Measurements from ENCODE around the gene AATK.
A peak's percentile ranks its signal among the peaks of the same experiment; 100 is the strongest.

The AATK gene

DNA sequence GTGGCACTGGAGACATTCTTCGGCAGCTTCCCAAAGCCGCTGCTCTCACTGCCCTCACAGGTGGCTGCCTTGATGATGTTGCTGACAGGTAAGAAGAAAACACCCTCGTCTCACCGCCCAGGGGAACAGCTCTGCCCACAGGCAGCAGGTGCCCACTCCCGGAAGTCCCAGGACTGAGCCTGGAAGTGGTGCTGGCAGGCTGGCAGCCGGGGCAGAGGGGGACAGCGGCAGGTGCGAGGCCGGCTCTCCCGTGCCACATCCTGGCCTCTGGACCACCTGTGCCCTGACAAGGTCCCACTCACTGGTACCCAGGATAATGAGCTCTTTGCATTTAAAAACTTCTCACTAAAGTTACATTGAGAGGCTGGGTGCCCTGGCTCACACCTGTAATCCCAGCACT is 36.3 kb upstream of the AATK start:
- no peak for FAIRE-seq
- TF ChIP-seq POLR2A (IDR thresholded peaks at IDR 0.05; ENCODE audit: low read depth, low read length) (no peak), POLR2AphosphoS5 (IDR thresholded peaks at IDR 0.05; ENCODE audit: low read depth, low read length) (no peak), TAF1 (IDR thresholded peaks at IDR 0.05; ENCODE audit: borderline replicate concordance, low read depth, low read length) (no peak)

DNA sequence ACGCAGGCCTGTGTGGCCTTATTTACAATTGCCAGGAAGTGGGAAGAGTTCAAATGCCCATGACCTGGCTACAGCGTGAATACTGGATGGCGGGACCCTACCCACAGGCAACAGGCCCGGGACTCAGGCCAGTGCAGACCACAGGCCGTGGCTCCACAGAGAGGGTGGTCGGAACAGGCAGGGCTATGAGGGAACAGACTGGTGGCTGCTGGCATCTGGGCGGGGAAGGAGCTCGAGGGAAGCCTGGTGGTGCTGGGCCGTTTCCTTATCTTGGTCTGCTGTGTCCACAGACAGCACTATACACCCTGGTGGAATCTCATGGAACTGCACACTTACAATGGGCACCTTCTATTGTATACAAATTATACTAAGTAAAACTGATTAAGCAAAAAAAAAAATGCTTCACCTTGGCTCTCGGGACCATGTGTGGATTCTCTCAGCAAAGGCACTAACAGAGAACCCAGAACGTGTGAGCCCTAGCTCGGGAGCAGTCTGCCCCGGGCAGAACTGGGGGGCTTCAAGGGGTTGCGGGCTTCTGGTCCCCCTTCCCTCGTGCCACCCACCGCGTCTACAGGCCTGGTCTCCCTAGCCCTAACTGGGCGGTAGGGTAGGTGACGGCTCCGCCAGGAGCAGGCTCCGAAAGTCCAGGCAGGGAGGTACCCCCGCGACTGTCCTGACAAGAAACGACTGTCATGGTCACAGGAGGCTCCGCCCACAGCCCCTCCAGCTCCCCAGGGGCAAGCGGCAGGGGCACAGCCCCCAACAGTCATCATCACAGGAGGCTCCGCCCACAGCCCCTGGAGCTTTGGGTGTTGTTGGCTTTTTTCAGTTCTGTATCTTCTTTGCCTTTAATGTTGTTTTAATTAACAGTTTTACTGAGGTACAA is 34.9 kb upstream of the AATK start:
- TF ChIP-seq TAF1 (IDR thresholded peaks at IDR 0.05; ENCODE audit: borderline replicate concordance, low read depth, low read length), result no peak
- TF ChIP-seq POLR2AphosphoS5 (IDR thresholded peaks at IDR 0.05; ENCODE audit: low read depth, low read length), result no peak
- no peak for TF ChIP-seq POLR2A (IDR thresholded peaks at IDR 0.05; ENCODE audit: low read depth, low read length)
- FAIRE-seq, result peak; percentile 24
- peak; percentile 62 for DNase-seq (ENCODE audit: insufficient read length)

More for the DNA sequence above, 36.3 kb upstream of the AATK start:
- DNase-seq (ENCODE audit: insufficient read length), result no peak

DNA sequence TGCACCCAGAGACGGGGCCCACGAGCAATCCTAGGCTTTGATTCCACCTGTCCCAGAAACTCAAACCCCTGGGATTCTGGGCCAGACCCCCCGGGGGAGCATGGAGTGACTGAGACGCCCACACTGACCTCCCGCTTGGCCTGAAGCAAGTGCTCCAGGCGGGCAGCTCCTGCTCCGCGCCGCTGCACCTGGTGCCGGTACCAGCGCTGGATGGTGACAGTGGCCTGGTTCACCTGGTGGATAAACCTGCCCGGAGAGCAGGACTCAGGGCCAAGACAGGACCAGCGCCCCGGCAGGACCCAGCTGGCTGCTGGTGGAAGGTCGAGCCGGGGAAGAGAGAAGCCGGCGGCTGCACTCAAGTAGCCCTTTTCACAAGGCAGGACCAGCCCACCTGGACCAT is 34.2 kb upstream of the AATK start:
- no peak for FAIRE-seq
- TF ChIP-seq POLR2A (IDR thresholded peaks at IDR 0.05; ENCODE audit: low read depth, low read length), result no peak
- no peak for TF ChIP-seq TAF1 (IDR thresholded peaks at IDR 0.05; ENCODE audit: borderline replicate concordance, low read depth, low read length)
- no peak for TF ChIP-seq POLR2AphosphoS5 (IDR thresholded peaks at IDR 0.05; ENCODE audit: low read depth, low read length)
- no peak for DNase-seq (ENCODE audit: insufficient read length)

DNA sequence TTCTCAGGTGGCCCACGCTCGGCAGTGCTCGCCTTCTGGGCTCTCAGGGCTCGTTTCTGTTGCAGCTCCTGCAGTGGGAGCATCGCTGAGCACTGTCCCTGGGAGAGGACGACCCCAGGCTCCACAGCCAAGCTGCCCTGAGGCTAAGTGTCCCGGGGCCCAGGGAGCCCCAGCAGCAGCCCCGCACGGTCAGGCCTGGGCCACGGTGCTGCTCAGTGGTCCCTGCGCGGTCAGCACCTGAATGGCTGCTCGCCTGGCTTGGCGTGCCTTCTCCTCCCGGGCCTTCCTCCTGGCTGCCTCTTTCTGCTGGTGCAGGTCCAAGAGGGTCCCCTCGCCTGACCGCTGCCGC is 33.4 kb upstream of the AATK start:
- no peak for TF ChIP-seq POLR2AphosphoS5 (IDR thresholded peaks at IDR 0.05; ENCODE audit: low read depth, low read length)
- no peak for TF ChIP-seq TAF1 (IDR thresholded peaks at IDR 0.05; ENCODE audit: borderline replicate concordance, low read depth, low read length)
- FAIRE-seq (no peak), DNase-seq (ENCODE audit: insufficient read length) (no peak)

DNA sequence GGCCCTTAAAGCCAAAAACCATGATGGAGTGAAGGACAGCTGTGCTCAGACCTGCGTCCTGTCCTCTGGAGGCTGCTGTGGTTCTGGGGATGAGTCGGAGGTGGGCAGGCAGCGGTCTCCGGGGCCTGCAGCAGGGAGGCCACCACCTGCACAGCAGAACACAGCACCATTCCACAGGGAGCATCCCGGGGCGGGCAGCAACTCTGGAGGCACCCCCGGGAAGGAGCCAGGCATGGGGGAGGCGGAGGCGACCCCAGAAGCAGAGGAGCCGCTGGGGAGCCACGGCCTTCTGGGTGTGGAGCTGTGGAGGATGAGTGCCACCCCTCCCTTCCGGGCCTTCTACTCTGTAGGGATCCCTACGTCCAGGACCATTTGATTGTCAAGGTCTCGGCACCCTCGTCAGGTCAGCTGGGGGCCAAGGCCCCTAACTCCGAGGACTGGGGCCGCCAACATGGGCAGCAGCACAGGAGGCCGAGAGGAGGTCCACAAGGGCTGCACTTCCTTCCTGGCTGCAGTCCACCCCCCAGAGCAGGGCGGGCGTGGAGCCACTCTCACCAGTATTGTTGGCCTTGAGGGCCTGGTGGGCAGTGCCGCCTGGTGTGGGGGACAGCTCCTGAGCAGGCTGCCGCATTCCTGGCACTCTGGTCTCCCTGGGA is 32.9 kb upstream of the AATK start:
- DNase-seq (ENCODE audit: insufficient read length) (no peak), FAIRE-seq (no peak)
- TF ChIP-seq TAF1 (IDR thresholded peaks at IDR 0.05; ENCODE audit: borderline replicate concordance, low read depth, low read length), result no peak
- TF ChIP-seq POLR2AphosphoS5 (IDR thresholded peaks at IDR 0.05; ENCODE audit: low read depth, low read length), result no peak
- TF ChIP-seq POLR2A (IDR thresholded peaks at IDR 0.05; ENCODE audit: low read depth, low read length), result no peak

DNA sequence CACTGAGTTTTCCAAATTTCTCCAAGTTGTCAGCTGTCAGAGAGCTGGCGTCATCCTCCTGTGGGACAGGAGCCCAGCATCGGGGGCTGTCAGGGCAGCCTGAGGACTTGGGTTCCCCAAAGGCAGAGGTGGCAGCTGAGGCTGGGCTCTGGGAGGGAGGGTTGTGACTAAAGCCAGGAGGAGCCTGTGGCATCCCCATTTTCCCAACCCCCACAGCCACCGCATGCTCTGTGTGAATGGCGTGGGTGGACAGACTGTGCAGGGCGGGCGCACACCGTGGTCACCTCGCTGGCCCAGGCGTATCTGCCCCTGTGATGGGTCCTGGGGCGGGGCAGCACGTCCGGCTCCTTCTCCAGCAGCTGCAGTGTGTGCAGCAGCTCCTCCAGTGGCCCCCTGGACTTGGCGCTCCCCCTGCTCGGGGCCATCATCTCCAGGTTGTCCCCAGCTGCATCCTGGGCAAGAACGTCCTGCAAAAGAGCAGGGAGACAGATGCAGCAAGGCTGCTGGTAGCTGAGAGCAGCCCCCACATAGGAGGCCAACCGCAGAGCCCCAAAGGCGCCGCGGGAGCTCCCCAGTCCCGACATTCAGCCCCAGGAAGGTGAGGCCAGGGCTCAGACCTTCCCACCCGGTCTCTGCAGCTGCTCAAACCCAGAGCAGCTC is 31.9 kb upstream of the AATK start:
- FAIRE-seq, result no peak
- no peak for DNase-seq (ENCODE audit: insufficient read length)
- TF ChIP-seq TAF1 (IDR thresholded peaks at IDR 0.05; ENCODE audit: borderline replicate concordance, low read depth, low read length) (no peak), POLR2A (IDR thresholded peaks at IDR 0.05; ENCODE audit: low read depth, low read length) (no peak), POLR2AphosphoS5 (IDR thresholded peaks at IDR 0.05; ENCODE audit: low read depth, low read length) (no peak)

DNA sequence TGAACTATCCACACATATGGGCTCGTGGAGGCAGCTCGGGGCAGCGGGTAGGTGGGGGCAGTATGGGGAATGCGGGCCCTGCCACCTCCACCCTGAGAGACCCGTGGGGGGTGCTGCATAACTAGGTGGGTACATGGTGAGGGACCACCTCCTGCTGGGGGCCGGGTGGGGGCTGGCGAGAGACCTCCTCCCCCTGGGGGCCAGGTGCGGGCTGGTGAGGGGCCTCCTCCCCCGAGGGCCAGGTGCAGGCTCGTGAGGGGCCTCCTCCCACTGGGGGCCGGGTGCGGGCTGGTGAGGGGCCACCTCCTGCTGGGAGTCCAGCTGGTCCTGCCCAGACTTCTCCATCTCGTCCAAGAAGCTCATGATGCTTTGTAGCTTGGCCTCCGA is 31.4 kb upstream of the AATK start:
- FAIRE-seq, result no peak
- no peak for TF ChIP-seq POLR2AphosphoS5 (IDR thresholded peaks at IDR 0.05; ENCODE audit: low read depth, low read length)
- no peak for TF ChIP-seq TAF1 (IDR thresholded peaks at IDR 0.05; ENCODE audit: borderline replicate concordance, low read depth, low read length)
- TF ChIP-seq POLR2A (IDR thresholded peaks at IDR 0.05; ENCODE audit: low read depth, low read length), result no peak
- no peak for DNase-seq (ENCODE audit: insufficient read length)

DNA sequence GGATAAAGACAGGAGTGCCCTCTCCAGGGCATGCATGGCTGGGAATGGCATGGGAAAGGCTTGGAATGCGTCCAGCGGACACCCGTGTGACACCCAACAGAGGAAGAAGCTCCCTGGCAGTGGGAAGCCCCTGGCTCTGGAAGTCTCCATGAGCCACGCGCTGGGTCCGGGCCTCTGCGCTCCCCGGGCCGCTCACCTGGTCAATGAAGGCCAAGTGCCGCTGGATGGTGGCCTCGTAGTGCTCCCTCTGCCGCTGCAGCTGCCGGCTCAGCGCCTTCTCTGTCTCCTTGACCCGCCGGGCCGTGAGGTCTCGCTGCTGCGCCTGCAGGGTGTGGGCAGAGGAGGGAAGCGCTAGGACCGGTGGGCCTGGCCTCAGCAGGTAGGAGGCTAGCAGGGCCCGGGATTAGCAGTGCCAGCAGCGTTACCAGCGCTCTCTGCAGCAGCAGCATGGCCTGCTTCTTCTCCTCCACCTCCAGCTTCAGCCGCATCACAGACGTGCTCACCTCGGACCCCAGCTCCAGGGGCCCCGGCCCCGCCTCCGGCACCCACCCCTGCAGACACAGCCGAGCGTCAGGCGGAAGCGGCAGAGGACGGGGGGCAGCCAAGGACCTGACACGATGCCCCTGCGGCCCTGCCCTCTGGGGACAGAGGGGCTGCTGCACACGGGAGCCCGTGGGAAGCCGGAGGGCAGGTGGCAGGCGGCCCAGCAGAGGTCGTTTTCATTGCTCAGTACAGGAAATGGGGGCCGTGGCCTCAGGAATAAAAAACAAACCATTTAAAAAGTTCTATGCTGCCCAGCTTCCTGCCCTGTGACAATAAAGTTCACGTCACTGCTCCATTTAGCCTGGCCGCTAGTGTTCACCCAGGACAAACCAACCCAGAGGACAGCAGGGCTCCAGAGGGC is 30.7 kb upstream of the AATK start:
- DNase-seq (ENCODE audit: insufficient read length) (no peak), FAIRE-seq (no peak)
- TF ChIP-seq POLR2AphosphoS5 (IDR thresholded peaks at IDR 0.05; ENCODE audit: low read depth, low read length) (no peak), TAF1 (IDR thresholded peaks at IDR 0.05; ENCODE audit: borderline replicate concordance, low read depth, low read length) (no peak), POLR2A (IDR thresholded peaks at IDR 0.05; ENCODE audit: low read depth, low read length) (no peak)

DNA sequence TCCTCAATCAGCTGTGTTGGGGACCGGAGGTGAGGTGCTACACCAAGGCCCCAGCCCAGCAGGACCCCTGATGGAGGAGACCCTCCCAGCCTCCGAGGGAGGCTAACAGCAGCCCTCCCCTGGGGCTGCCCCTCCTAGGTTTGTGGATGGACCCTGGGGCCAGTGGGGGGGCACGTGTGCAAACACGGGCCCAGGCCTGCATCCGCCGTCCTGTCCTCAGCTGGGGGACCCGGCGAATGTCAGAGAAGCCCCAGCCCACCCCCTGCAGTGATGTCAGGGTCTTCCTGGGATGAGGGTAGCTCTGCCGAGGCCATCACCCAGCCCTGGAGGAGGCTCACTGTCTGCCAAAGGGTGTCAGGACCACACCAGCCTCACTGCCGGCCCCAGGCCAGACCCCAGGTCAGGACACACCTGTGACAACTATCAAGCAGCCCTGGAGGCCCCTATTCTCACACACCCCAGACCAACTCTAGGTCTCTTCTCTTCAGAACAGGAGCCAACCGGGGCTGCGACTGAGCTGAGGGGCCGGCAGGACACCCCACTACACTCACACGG is 30.0 kb upstream of the AATK start:
- no peak for FAIRE-seq
- TF ChIP-seq TAF1 (IDR thresholded peaks at IDR 0.05; ENCODE audit: borderline replicate concordance, low read depth, low read length), result no peak
- no peak for TF ChIP-seq POLR2A (IDR thresholded peaks at IDR 0.05; ENCODE audit: low read depth, low read length)
- no peak for TF ChIP-seq POLR2AphosphoS5 (IDR thresholded peaks at IDR 0.05; ENCODE audit: low read depth, low read length)

DNA sequence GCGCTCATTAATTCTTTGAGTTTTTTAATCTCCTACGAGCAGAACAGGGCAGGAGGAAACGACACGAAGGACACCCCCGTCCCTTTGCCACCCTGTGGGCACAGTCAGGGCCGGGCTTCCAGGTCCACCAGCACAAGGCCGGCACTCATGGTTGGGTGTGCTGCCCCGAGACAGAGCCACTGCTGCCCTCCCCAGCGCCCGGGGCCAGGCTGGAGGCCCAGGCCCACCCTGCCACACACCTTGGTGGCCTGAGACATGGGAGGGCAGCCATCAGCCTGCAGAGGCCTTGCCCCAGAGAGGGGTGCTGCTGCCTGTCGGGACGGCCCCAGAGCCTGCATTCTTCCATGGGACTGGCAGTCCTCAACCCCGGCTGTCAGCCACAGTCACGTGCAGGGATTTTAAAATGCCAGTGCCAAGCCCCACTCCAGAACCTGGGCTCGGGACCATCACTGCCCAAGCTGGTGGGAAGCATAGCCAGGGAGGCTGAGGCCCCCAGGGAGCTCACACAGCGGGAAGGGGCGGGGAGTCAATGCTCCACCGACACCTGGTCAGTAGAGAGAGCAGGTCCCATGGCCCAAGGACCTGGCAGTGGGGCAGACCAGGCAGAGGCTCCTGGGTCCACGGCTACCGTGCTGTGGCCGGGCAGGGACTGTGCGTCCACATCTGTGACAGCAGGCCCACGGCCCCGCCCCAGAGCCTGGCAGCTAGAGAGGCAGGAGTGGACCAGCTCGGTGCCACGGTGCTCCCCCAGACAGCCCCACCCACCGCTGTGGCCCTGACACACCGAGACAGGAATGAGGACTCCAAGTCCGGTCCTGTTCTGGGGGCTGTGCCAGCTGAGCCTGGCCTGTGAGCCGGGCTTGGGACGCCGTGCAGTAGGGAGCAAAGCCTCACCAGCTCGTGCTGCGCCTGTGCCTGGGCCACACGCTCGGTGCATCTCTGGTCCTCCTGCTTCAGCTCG is 29.2 kb upstream of the AATK start:
- DNase-seq (ENCODE audit: insufficient read length) (no peak), FAIRE-seq (no peak)
- TF ChIP-seq TAF1 (IDR thresholded peaks at IDR 0.05; ENCODE audit: borderline replicate concordance, low read depth, low read length) (no peak), POLR2AphosphoS5 (IDR thresholded peaks at IDR 0.05; ENCODE audit: low read depth, low read length) (no peak), POLR2A (IDR thresholded peaks at IDR 0.05; ENCODE audit: low read depth, low read length) (no peak)

More for the DNA sequence above, 30.0 kb upstream of the AATK start:
- no peak for DNase-seq (ENCODE audit: insufficient read length)
